HFF-Myc (cell line): ENCODE measurements around the gene PLPPR4.

Experiments
- DNase-seq: peaks from one replicate; pipeline ENCODE4 v3.0.0-alpha.2; 2011; ENCODE audit warnings: low read depth; ENCODE audit errors: extremely low read depth
- H3K4me3 ChIP-seq: replicated peaks from 2 replicates; pipeline ENCODE4 v1.5.1; 2011; ENCODE audit warnings: low read depth, mild to moderate bottlenecking, control low read depth, low read length
- TF ChIP-seq, protein P1 (sequence below): IDR thresholded peaks from 2 replicates; pipeline ENCODE4 v1.5.1; 2012; ENCODE audit warnings: mild to moderate bottlenecking, low read depth, low read length, control low read depth; ENCODE audit errors: missing control alignments

Gene PLPPR4

DNA sequence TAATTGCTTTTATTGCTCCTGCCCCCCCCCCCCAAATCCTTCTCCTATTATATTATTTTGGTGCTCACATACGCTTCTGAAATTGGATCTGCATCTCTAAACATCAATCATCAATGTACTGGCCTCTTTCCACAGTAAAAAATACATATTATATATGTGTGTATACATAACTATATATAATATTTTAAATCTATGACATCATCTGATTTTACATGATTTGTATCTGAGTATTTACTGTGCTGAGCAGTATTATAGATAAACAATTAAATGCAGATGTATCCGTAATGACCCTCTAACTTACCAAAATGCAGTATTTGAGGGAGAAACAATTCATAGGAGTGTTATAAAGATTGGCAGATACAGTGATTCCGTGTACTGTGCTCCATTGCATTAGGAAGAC lies 832 bp downstream of the PLPPR4 start:
- TF ChIP-seq, protein P1, sequence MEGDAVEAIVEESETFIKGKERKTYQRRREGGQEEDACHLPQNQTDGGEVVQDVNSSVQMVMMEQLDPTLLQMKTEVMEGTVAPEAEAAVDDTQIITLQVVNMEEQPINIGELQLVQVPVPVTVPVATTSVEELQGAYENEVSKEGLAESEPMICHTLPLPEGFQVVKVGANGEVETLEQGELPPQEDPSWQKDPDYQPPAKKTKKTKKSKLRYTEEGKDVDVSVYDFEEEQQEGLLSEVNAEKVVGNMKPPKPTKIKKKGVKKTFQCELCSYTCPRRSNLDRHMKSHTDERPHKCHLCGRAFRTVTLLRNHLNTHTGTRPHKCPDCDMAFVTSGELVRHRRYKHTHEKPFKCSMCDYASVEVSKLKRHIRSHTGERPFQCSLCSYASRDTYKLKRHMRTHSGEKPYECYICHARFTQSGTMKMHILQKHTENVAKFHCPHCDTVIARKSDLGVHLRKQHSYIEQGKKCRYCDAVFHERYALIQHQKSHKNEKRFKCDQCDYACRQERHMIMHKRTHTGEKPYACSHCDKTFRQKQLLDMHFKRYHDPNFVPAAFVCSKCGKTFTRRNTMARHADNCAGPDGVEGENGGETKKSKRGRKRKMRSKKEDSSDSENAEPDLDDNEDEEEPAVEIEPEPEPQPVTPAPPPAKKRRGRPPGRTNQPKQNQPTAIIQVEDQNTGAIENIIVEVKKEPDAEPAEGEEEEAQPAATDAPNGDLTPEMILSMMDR: no peak
- H3K4me3 ChIP-seq: peak overlapping the region; percentile 60
- no peak for DNase-seq

DNA sequence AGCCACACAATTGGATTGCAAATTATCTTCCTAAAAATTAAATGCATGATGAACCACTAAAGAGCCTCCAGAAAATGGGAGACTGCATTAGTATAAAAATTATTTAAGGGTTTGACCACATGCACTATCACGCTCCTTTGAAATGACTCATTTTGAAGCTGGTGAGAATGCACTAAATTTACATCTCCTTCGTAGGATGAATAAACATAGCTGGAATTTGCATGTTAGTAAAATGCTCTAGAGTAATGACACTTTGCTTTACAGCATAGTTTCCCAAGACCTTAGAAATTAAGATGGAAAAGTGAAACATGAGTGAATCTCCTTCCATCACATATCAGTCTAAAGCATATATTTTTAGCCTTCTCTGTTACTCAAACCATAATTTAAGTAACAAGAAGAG lies 2.4 kb downstream of the PLPPR4 start:
- TF ChIP-seq, protein P1: no peak
- H3K4me3 ChIP-seq: no peak overlapping the region
- DNase-seq: peak; percentile 65

GRCh38 chr1:99268021-99268420 lies 3.7 kb downstream of the PLPPR4 start:
- no peak overlapping the region for H3K4me3 ChIP-seq
- TF ChIP-seq, protein P1: no peak
- DNase-seq: no peak

- no peak overlapping the region for H3K4me3 ChIP-seq
- no peak for DNase-seq
- TF ChIP-seq, protein P1: no peak
Observed at GRCh38 chr1:99269321-99269720, 5.0 kb downstream of the PLPPR4 start.

- H3K4me3 ChIP-seq: no peak overlapping the region
- TF ChIP-seq, protein P1: no peak
- no peak for DNase-seq
Observed at GRCh38 chr1:99270646-99271045, 6.4 kb downstream of the PLPPR4 start.

DNA sequence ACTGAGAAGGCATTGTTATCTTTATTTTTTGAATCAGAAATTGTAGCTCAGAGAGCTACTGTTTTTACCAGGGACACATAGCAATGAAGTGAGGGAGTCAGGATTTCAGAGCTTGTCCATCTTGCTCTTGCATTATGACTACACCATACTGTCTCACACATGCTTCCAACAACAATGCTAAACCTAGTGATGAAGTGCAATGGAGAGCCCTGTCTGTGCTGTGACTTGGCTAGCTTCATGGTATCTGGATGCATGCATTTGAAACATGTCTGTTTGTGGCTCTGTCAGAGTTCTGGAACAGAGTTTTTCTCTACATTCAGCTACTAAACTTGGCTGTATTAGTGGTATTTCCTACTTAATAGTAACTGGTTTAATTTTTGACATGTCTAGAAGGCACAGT lies 7.0 kb downstream of the PLPPR4 start:
- H3K4me3 ChIP-seq: no peak overlapping the region
- TF ChIP-seq, protein P1: no peak
- DNase-seq: no peak

DNA sequence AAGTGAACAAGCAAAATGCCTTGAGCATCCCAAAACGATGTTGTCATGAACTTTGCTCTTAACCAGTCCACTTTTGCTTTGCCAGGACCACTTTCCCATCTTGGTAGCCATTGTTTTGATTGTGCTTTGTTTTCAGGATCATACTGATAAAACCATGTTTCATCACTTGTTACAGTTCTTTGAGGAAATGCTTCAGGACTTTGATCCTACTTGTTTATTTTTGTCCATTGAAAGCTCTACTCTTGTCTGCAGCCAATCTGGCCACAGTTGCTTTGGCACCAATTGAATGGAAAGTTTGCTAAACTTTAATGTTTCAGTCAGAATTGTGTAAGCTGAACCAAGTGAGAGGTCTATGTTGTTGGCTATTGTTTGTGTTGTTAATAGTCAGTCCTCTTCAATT lies 12.8 kb downstream of the PLPPR4 start:
- TF ChIP-seq, protein P1: no peak
- no peak overlapping the region for H3K4me3 ChIP-seq
- DNase-seq: no peak
